HepG2 (cell line): ENCODE data around the gene OR13C8. TPM values are rescaled to one million over a fixed set of nuclear protein-coding genes. Genes with fewer than 3 reads are reported as not detected.
A peak's percentile ranks its signal among the peaks of the same experiment; 100 is the strongest.

Experiments
- ATAC-seq: fragments of 200-7000 bp; cut with Tn5 transposase; 3 replicates; pipeline ENCODE4 v1.9.1; 2020; ENCODE audit warnings: mild to moderate bottlenecking, moderate library complexity
- BruUV-seq: library from RNA; stranded (reverse); fragments of 400-500 nt; replicated peaks from 2 replicates; lab custom pipeline; 2021; lab: Mats Ljungman, UMichigan
- CTCF ChIA-PET: fragments of 300-600 bp; formaldehyde crosslinking; extraction: SDS; loops from one replicate; lab custom pipeline; 2021; ENCODE audit warnings: low total read pairs, inconsistent platforms, low intra/inter-chr PET ratio; lab: Yijun Ruan, JAX
- POLR2A ChIA-PET: fragments of 350-600 bp; sonication (Branson Sonifier 250); formaldehyde crosslinking; loops from one replicate; lab custom pipeline; 2020; ENCODE audit warnings: antibody characterized with exemption, inconsistent platforms; lab: Yijun Ruan, JAX
- DNase-seq: peaks from one replicate; pipeline ENCODE4 v3.0.0-alpha.2; 2015; ENCODE audit warnings: low spot score
- FAIRE-seq: peaks from 3 replicates; lab custom pipeline; 2011; peaks lifted over from hg19 to GRCh38; lab: Jason Lieb, UNC
- H2AFZ ChIP-seq: one replicate; pipeline ENCODE4 v1.6.1; 2011; ENCODE audit warnings: low read length, inconsistent platforms
- H3K27ac ChIP-seq: fragments of 300-600 bp; 3 replicates; pipeline ENCODE4 v1.8.0; 2011; ENCODE audit warnings: mixed run types, mild to moderate bottlenecking, mixed read lengths, low read length, inconsistent platforms; ENCODE audit not compliant: insufficient read depth; ENCODE audit errors: extremely low read length
- H3K27me3 ChIP-seq, 2 experiments: fragments of 200-600 bp in 1 of 2; 2 replicates in 1 of 2; 3 replicates in 1 of 2; pipeline versions ENCODE4 v1.6.0 to v1.8.0; 2011; ENCODE audit warnings: low read length in 2 of 2, mild to moderate bottlenecking in 2 of 2, moderate library complexity in 2 of 2, inconsistent platforms in 1 of 2; ENCODE audit not compliant: insufficient read depth in 2 of 2, control insufficient read depth in 1 of 2
- H3K36me3 ChIP-seq, 2 experiments: fragments of 200-600 bp in 1 of 2; replicated peaks in 1 of 2; 2 replicates in 1 of 2; 3 replicates in 1 of 2; pipeline versions ENCODE4 v1.5.1 to v1.8.0; 2011; ENCODE audit warnings: low read length in 2 of 2, inconsistent platforms in 1 of 2; ENCODE audit not compliant: insufficient read depth in 2 of 2, control insufficient read depth in 1 of 2
- H3K4me1 ChIP-seq: 2 replicates; pipeline ENCODE4 v1.5.1; 2012; ENCODE audit warnings: low read length, inconsistent platforms; ENCODE audit not compliant: insufficient read depth
- H3K4me2 ChIP-seq: 2 replicates; pipeline ENCODE4 v1.6.0; 2011; ENCODE audit warnings: low read depth, low read length, inconsistent platforms
- H3K4me3 ChIP-seq, 3 experiments: fragments of 200-600 bp in 1 of 3; sonication (generic), shearing (Covaris generic) in 1 of 3; replicated peaks in 1 of 3; 2 replicates each; pipeline ENCODE4 v1.5.1; 2011 to 2016; ENCODE audit warnings: low read length in 3 of 3, inconsistent platforms in 2 of 3, low read depth in 2 of 3, mild to moderate bottlenecking in 2 of 3, control low read depth in 1 of 3, mixed read lengths in 1 of 3; ENCODE audit not compliant: insufficient read depth in 1 of 3
- H3K79me2 ChIP-seq: one replicate; pipeline ENCODE4 v1.6.1; 2011; ENCODE audit warnings: low read length, inconsistent platforms; ENCODE audit not compliant: insufficient read depth
- H3K9ac ChIP-seq: 2 replicates; pipeline ENCODE4 v1.6.0; 2011; ENCODE audit warnings: mild to moderate bottlenecking, low read depth, low read length, inconsistent platforms; ENCODE audit not compliant: insufficient read depth
- H3K9me3 ChIP-seq: 2 replicates; pipeline ENCODE4 v1.5.1; 2012; ENCODE audit warnings: mild to moderate bottlenecking, low read length
- H4K20me1 ChIP-seq: 2 replicates; pipeline ENCODE4 v1.6.0; 2011; ENCODE audit warnings: inconsistent platforms, mild to moderate bottlenecking, low read length, moderate library complexity; ENCODE audit not compliant: insufficient read depth
- AGO2 ChIP-seq: fragments of 200-400 bp; formaldehyde crosslinking; optimal IDR thresholded peaks from 2 replicates; pipeline ENCODE3; 2017; ENCODE audit warnings: mild to moderate bottlenecking, low read depth, low read length, moderate library complexity
- CHD4 ChIP-seq: fragments of 200-600 bp; sonication (generic); IDR thresholded peaks from 2 replicates; pipeline ENCODE4 v1.7.0; 2017; ENCODE audit warnings: mild to moderate bottlenecking, low read length, borderline replicate concordance
- FOXA3 ChIP-seq: IDR thresholded peaks from 2 replicates; pipeline ENCODE4 v1.6.1; 2016; ENCODE audit warnings: missing genetic modification reagents, missing compliant biosample characterization
- GTF2F1 ChIP-seq: fragments of 150-350 bp; IDR thresholded peaks from 2 replicates; pipeline ENCODE4 v1.6.1; 2014; ENCODE audit warnings: low read length
- HNRNPK ChIP-seq: fragments of 200-400 bp; formaldehyde crosslinking; IDR thresholded peaks from 2 replicates; pipeline ENCODE4 v1.6.1; 2018; ENCODE audit warnings: low read length, low read depth, moderate library complexity, mild to moderate bottlenecking; ENCODE audit not compliant: poor library complexity, severe bottlenecking
- MTF2 ChIP-seq: sonication (generic); formaldehyde crosslinking; IDR thresholded peaks from 2 replicates; pipeline ENCODE4 v1.5.0; 2020; ENCODE audit warnings: missing genetic modification reagents, borderline replicate concordance
- PCBP2 ChIP-seq: fragments of 200-400 bp; formaldehyde crosslinking; optimal IDR thresholded peaks from 2 replicates; pipeline ENCODE3; 2018; ENCODE audit warnings: low read length, low read depth; ENCODE audit not compliant: poor library complexity, severe bottlenecking
- THAP8 ChIP-seq: sonication (generic); formaldehyde crosslinking; IDR thresholded peaks from 2 replicates; pipeline ENCODE4 v1.5.1; 2020; ENCODE audit warnings: missing genetic modification reagents, mild to moderate bottlenecking, borderline replicate concordance
- TRIM22 ChIP-seq: fragments of 450-650 bp; IDR thresholded peaks from 2 replicates; pipeline ENCODE4 v1.6.1; 2017
- ZBTB20 ChIP-seq: sonication (generic); formaldehyde crosslinking; IDR thresholded peaks from 2 replicates; pipeline ENCODE4 v1.8.1; 2023; ENCODE audit warnings: missing genetic modification reagents, low read depth, mild to moderate bottlenecking, borderline replicate concordance
- ZNF121 ChIP-seq: sonication (generic); formaldehyde crosslinking; IDR thresholded peaks from 2 replicates; pipeline ENCODE4 v1.5.0; 2020; ENCODE audit warnings: mild to moderate bottlenecking, missing genetic modification reagents
- ZNF232 ChIP-seq: sonication (generic); formaldehyde crosslinking; IDR thresholded peaks from 2 replicates; pipeline ENCODE4 v1.4.0; 2020; ENCODE audit warnings: missing genetic modification reagents, borderline replicate concordance
- ZNF292 ChIP-seq: sonication (generic); formaldehyde crosslinking; IDR thresholded peaks from 2 replicates; pipeline ENCODE4 v1.8.1; 2022; ENCODE audit warnings: mild to moderate bottlenecking, low read depth, missing genetic modification reagents, borderline replicate concordance
- ZNF629 ChIP-seq: sonication (generic); formaldehyde crosslinking; conservative IDR thresholded peaks from 2 replicates; pipeline ENCODE4 v1.5.0; 2020; ENCODE audit warnings: missing genetic modification reagents
- WGBS: methylation state at CpG from one replicate; pipeline ENCODE4 v1.1.6; 2017; ENCODE audit warnings: low lambda C conversion rate; 5-methylcytosine and 5-hydroxymethylcytosine counted together
- in situ Hi-C: cut with HindIII; loops from 2 replicates; pipeline ENCODE4 v1.10.0; 2017; ENCODE audit warnings: low pct_unique_long_range_greater_than_20kb; ENCODE audit not compliant: extremely low pct_ligation_motif_present
- intact Hi-C: fragments of 100-400 bp; cut with micrococcal nuclease; formaldehyde crosslinking; loops from one replicate; pipeline ENCODE4 v1.10.0; 2022; ENCODE audit not compliant: unreplicated experiment
- polyA plus RNA-seq, 8 experiments: library from polyadenylated mRNA; depleted of rRNA in 3 of 8; stranded (reverse) in 7 of 8; unstranded in 1 of 8; fragments of >200 nt; fragmentation: Illumina TruSeq in 4 of 8; extraction: Trizol in 4 of 8; gene quantifications; 2 replicates each; pipeline versions ENCODE4 v1.2.1 to v1.2.3, GENCODE V29; 2011 to 2016; ENCODE audit warnings: low read depth in 4 of 8, missing spikeins in 1 of 8, mixed read lengths in 1 of 8; ENCODE audit not compliant: insufficient read depth in 1 of 8
- total RNA-seq, 5 experiments: library from RNA; depleted of rRNA; stranded (reverse); fragments of >200 nt; fragmentation: Illumina TruSeq; extraction: Trizol; gene quantifications; 2 replicates each; pipeline ENCODE4 v1.2.3, GENCODE V29; 2016; ENCODE audit warnings: low read depth in 1 of 5
- TF ChIP-seq, protein P1 (sequence below): sonication (generic); formaldehyde crosslinking; IDR thresholded peaks from 2 replicates; pipeline ENCODE4 v1.8.0; 2022; ENCODE audit warnings: mild to moderate bottlenecking, missing genetic modification reagents, moderate library complexity

OR13C8 gene
- total and polyA plus RNA-seq, 2 of the 13 experiments (the other 11 are each of a cell fraction or from before 2014, with no cell fraction given) = not detected

- no peak for TF ChIP-seq ZNF292
Measured at GRCh38 chr9:104536756-104537155, 32.2 kb upstream of the OR13C8 start, which contains the start of gene OR13C3 (continued).

- TF ChIP-seq HNRNPK = peak; percentile 94
- TF ChIP-seq MTF2 (CRISPR knock-in tag) = no peak
- TF ChIP-seq PCBP2 = peak; percentile 72
- H3K4me1 ChIP-seq = no peaks in the 10 kb centered on the region
- no peak overlapping the region for H3K27ac ChIP-seq
- no peak for ATAC-seq
- H3K4me3 ChIP-seq = no peak overlapping the region
- no peaks in the 10 kb centered on the region for H4K20me1 ChIP-seq
- ChIA-PET POLR2A (no interaction called here), CTCF (no interaction called here)
- H3K36me3 ChIP-seq = no peaks in the 10 kb centered on the region
- no peak overlapping the region for H2AFZ ChIP-seq
- no peaks in the 10 kb centered on the region for H3K79me2 ChIP-seq
- in situ Hi-C loops (no loop called here), intact Hi-C loops (no loop called here)
- BruUV-seq = no TSS peak
- H3K4me2 ChIP-seq = no peak overlapping the region
- DNase-seq = no peak
- no peaks in the 10 kb centered on the region for H3K9me3 ChIP-seq
- FAIRE-seq = no peak
- 0% methylated on average over 1 of the region's 1 CpG for WGBS
- H3K27me3 ChIP-seq = no peaks in the 10 kb centered on the region
- no peak overlapping the region for H3K9ac ChIP-seq
Measured at GRCh38 chr9:104539275-104539674, 29.7 kb upstream of the OR13C8 start.

- intact Hi-C loops (loop anchor here (5.0 kb wide), 1 partner anchor 48 kb away; no protein-coding TSS in a partner anchor), in situ Hi-C loops (no loop called here)
- no peak overlapping the region for H3K4me3 ChIP-seq
- no peaks in the 10 kb centered on the region for H3K4me1 ChIP-seq
- FAIRE-seq (no peak), DNase-seq (no peak), ATAC-seq (no peak)
- H3K79me2 ChIP-seq = no peaks in the 10 kb centered on the region
- no peaks in the 10 kb centered on the region for H4K20me1 ChIP-seq
- H3K4me2 ChIP-seq = no peak overlapping the region
- no peak overlapping the region for H3K27ac ChIP-seq
- no peaks in the 10 kb centered on the region for H3K9me3 ChIP-seq
- H2AFZ ChIP-seq = no peak overlapping the region
- POLR2A ChIA-PET = no interaction called here
- no peaks in the 10 kb centered on the region for H3K27me3 ChIP-seq
- no peak overlapping the region for H3K9ac ChIP-seq
- 16% methylated on average over 4 of the region's 4 CpGs for WGBS
- CTCF ChIA-PET = no interaction called here
- BruUV-seq = no TSS peak
- H3K36me3 ChIP-seq = no peaks in the 10 kb centered on the region
- no peak for TF ChIP-seq THAP8 (CRISPR knock-in tag)
- TF ChIP-seq GTF2F1 = no peak
- TF ChIP-seq ZBTB20 (CRISPR knock-in tag) = no peak
- TF ChIP-seq TRIM22 = no peak
- no peak for TF ChIP-seq CHD4
- TF ChIP-seq ZNF121 (CRISPR knock-in tag) = no peak
- TF ChIP-seq AGO2 = no peak
- TF ChIP-seq ZNF232 = no peak
- no peak for TF ChIP-seq ZNF629
- no peak for TF ChIP-seq FOXA3 (CRISPR knock-in tag)
- TF ChIP-seq, protein P1, sequence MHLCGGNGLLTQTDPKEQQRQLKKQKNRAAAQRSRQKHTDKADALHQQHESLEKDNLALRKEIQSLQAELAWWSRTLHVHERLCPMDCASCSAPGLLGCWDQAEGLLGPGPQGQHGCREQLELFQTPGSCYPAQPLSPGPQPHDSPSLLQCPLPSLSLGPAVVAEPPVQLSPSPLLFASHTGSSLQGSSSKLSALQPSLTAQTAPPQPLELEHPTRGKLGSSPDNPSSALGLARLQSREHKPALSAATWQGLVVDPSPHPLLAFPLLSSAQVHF (CRISPR knock-in tag) = no peak
Measured at GRCh38 chr9:104544644-104545043, 24.3 kb upstream of the OR13C8 start.
